Hindlimb muscle (tissue), 1 donor: ENCODE results near the gene NCKAP5. TPM values are rescaled to one million over a fixed set of nuclear protein-coding genes. Genes with fewer than 3 reads are reported as not detected.
"Not testable (repeated sequence)": the region's sequence is repeated elsewhere in the genome, so short reads cannot be mapped to it uniquely, and the experiment has no call there.

Experiments
- DNase-seq: peaks from one replicate; pipeline ENCODE4 v3.0.0-alpha.2; 2013
- polyA plus RNA-seq: library from polyadenylated mRNA; unstranded; fragments of 120-200 nt; gene quantifications from one replicate; pipeline ENCODE4 v1.2.1, GENCODE V29; 2013; ENCODE audit not compliant: insufficient read length

NCKAP5 gene
- polyA plus RNA-seq, 1 donor: 4.7 TPM

DNA sequence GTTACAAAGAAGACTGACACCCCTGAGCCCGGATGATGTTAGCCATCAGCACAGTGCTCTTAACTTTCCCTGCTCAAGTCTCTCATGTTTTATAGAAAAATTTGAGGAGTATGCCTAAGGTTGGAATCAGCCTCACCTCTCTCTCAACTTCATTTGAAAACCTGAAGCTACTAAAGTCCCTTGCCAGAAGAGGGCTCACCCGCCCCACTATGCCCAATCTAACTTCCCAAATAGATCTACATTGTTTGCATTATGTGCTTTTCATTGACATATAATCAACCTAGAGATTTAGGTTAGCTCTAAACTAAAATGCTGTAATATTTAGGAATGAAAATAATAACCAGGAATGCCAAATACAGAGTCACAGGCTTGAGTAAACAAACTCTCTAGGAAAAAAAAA is 305.4 kb downstream of the NCKAP5 start:
- no peak for DNase-seq

DNA sequence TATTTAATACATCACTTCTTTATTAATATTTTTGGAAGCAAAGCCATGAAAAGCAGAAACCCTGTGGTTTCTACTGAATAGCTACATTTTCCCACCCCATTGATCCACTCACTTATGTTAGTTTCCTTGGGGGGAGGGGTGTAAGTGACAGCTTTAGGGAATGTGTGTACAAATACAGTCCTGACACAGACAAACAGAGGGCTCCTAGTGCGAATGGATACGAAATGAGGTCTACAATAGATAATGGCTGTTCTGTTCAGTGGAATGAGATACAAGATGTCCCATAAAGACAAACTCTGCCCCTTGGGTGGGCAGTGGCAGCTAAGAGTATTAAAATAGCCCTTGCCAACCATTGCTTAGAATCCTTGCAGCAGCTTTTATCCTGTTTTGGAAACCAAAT is 312.9 kb downstream of the NCKAP5 start:
- DNase-seq: no peak

DNA sequence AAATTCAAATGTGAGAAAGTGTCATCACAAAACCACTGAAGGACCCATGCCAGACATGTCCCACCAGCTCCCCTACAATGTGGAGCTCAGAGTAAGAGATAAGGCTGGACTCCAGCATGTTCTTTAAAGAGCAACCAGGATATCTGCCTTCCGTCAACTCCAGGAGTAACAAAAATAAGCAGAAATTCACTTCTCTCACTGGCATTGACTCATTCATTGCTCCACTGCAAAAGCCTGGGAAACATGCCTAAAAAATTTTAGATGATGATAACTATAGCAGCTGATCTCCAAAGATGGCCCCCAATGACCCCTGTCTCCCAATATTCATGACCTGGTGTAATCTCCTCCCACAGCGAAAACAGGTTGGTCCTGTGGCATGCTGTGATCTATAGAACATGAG is 314.5 kb downstream of the NCKAP5 start:
- DNase-seq: no peak

DNA sequence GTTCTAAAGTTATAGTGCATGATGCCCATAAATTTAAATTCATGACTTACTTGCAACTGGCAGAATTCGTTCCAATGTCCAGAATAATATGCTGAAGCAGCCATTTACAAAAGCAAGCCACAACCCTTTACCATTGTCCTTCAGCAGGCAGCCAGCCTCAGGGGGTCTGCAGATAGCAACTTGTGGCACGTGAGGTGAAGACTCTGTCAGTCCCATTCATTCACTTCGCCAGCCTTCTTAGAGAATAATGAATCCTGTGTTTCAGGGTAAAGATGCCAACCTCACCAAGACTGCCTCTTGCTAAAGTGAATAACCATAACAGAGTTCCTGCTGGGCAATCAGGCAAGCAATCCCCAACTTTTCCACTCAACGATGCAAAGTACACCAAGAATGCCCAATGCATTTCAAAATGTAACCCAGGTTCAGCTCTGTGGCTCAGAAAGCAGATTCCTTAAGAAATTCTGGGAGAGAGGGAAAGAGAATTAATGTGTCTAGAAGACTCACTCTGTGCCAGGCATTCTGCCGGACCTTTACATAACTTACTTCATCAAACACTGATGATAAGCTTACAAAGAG is 315.4 kb downstream of the NCKAP5 start:
- DNase-seq: no peak

DNA sequence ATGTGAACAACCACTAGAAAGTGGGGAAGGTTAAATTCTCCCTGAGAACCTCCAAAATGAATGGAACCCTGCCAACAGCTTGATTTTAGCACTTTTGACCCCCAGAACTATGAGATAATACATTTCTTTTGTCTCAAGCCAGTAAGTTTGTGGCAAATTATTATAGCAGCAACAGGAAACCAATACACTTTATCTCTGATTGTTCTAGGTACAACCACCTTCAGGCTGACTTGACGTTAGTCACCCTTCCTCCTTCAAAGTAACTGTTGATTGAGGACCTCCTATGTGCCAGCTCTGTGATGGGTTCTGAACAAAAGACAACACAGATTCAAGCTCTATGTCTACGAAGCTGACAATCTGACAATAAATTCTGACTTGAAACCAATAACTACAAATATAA is 318.9 kb downstream of the NCKAP5 start:
- no peak for DNase-seq

DNA sequence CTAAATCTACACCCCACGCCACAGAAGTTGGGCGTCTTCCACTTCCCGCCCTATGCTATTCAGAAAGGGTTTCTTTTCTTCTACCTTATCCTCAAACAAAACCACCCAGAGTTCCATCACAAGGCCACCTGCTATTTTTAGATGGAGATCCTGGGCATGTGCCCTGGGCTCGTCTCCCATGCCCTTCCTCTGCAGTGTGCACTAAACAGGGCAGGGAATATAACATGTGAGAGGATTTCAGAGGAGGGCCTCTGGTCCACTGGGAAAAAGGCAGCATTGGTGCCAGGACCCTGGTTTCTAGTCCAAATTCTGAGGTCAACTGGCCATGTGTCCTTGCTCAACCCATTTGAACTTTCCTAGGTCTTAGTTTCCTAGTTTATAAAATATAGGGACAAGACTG is 320.0 kb downstream of the NCKAP5 start:
- DNase-seq: no peak

DNA sequence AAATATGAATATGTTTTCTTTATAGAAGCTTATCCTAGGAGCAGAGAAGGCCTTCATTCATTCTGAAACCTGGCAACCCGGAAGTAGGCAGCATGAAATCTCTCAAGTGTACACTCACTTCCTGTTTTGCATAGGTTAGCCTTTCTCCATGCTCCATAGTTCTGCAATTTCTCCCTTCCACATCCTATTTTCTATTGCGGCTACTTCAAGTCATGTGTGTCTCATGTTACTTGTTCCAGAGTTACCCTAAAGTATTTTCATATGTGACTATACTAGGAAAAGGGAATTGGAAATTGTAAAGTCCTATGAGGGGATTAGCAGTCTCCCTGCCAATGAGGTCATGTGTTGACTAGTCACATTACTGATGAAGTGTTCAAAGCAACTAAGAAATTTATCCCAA is 320.6 kb downstream of the NCKAP5 start:
- no peak for DNase-seq

DNA sequence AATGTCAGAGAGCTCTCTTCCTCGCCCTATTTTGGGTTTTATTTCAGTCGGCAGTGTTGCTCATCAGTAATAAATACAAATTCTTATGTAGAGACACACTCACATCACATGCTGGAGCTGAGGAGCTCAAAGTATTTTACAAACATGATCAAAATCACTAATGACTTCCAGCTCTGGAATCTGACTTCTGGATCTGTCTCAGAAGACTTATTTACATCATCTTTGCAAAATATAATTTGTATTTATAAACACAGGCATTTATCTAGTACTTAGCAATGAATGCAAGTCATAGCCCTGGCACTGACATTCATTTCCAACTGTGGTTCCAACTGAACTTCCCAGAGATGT is 327.1 kb downstream of the NCKAP5 start:
- no peak for DNase-seq

DNA sequence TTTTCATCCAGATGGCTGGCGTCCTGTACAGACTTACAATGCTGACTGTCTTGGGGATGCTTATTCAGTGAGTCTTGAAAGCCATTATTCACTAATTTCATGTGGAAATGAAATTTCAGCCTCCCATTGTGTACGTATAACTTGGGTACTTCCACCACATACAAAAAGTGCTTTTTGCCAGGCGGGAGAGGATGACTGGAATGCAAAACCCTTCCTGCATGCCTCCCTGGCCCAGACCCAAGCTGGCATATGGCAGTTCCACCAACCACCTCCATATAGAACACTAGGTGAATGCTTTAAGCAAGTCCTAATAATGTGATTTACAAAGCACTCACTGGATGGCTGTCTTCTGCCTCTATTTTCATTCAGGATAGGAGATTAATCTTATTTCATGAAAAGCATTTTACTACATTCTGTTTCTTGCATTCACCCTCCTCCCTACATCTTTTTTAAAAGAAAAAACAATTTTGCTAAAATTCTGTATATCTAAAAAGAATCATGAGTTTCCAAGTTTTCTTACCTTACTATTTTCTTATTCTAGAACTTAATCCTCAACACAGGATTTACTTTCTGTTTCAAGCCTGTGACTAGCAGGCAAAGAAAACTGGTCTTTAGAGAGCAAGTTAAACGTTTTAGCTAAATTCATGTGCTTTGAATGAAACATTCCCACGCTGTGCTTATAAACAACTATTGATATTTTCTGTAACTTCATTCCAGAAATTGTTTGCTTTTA is 327.6 kb downstream of the NCKAP5 start:
- no peak for DNase-seq

DNA sequence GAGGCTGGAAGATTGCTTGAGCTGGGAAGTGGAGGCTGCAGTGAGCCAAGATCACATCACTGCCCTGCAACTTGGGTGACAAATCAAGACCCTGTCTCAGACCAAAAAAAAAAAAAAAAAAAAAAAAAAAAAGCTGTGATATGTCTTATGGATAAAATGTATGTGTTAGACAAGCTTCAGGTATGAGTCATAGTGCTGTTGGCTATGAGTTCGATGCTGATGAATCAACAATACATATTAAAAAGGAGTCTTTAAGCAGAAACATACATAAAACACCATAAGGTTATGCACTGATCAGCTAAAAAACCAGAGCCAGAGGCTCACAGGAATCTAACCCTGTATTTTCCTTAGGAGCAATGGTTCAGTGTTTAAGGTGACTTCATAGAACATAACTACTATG is 332.3 kb downstream of the NCKAP5 start:
- DNase-seq: no peak

DNA sequence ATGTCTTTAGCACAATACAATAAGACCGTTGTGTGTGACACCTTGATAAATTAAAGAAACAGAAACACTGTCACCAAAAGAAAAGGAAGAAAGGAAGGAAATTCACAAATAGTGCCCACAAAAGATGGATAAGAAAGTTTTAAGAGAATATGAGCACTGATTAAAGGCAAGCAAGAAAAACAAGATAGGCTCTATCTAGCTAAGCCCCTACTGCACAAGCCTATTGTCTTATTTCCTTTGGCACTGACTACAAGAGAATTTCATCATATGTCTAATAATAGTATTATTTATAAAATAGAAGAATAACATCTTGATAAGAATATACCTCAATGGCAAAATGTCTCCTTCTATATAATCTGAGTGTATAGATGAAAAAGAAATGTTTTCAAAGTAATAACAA is 335.7 kb downstream of the NCKAP5 start:
- DNase-seq: no peak

DNA sequence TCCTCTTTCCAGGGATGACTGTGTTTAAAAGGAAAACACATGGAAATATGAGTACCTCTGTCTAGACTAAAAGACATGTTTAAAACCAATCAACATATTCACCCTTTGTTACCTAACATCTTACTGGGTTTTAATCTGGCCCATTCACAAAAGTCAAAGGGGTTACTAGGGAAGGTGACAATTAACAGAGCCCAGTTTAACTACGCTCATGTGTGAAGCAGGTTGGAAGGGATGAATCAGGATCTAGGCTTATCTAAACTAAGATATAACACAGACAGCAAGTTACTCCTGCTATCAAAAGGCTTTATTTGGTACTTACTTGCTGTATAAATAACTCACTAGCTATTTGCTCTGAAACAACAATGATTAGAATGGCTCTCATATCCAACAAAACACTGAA is 337.0 kb downstream of the NCKAP5 start:
- no peak for DNase-seq

DNA sequence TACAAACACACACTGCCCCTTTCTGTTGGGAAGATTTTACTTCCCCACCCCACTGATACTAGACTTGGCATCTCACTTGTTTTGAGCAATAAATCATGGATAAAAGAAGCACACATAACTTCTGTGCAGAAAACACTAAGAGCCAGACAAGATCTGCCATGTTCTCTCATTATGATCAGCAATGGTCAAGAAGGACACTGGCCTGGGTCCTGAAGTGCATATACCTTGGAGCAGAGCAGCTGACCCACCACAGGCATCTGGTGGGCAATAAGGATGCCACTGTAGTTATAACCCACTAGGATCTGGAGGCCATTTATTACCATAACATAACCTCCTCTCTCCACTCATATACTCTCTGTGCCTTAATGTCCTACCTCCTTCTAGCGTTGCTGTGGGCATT is 338.3 kb downstream of the NCKAP5 start:
- no peak for DNase-seq

DNA sequence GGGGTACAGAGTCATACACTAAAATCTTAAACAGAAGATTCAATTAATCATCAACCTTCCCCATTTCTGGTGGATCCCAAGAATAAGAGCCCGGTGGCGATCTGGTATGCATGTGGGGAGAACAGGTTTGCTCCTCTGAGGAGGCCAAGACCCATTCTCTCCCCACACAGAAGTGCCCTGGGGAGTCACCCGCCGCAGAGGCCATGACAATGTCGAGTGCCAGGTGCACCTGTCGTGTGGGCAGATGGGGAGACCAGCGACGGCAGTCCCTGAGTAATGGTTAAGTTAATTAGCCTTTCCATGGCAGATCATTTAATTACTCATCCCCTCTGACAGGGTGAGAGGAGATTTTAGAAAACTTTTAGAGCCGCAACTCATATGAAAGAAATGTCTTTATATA is 345.0 kb downstream of the NCKAP5 start:
- DNase-seq: no peak

DNA sequence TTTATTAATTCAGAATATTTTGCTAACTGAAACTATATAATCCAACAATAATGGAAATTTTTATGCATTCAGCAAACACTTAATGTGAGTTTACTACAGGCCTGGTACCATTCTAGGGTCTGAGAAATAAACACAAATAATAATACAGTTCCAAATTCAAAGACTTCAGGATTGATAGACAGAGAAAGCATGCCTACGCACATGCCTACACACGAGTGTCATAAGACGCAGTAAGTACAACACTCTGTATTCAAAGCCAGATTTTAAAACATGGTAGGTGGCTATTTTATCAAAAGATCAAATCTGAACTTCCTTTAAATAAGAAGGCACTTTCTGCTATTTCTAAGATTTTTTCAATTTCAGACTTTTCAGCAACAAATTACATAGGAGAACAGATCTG is 346.9 kb downstream of the NCKAP5 start:
- DNase-seq: no peak

DNA sequence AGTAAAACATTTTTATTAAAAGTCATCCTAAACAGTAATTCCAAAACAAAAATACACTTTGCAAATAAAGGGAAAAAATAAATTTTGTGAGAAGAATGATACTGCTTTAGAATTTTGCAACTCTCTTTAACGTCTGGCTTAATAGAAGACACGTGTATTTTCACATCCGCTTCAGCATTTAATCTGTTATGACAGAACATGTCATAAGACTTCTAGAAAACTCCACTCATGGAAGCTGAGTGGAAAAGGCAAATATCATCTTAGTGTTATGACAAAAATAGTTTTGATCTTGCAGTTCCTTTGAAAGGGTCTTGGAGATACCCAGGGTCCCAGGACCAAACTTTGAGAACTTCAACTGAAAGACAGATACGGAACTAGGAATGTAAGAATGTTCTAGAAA is 350.1 kb downstream of the NCKAP5 start:
- DNase-seq: no peak

DNA sequence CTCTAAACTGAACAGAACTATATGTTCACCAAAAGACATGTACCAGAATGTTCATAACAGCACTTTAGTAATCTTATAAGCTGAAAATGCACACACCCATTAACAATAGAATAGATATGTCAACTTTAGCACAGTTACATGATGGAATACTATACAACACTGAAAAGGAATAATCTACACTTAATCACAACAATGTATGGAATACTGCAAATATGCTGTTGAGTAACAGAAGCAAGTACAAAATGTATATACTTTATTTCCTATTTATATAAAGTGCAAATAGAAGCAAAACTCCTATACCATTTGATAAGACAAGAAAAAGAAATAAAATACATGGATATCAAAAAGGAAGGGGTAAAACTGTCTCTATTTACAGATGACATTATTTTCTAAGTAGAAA is 352.8 kb downstream of the NCKAP5 start:
- DNase-seq: no peak

DNA sequence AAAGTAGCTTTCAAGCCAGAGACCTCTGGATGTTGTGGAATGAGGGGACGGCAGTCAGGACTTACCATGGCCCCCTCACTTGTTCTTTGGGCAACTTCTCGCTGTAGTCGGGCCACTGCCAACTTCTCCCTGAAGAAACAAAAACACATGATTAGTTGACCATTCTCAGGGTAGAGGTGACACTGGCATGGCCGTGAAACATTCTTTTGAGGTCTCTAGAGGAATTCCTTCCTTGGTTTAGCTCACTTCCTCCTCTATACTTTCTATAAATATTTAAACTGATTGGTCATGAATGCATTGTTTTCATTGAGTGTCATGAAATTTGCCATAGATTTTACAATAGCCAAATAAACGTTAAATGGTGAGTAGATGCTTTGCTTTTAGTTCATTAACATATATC is 354.6 kb downstream of the NCKAP5 start:
- no peak for DNase-seq

DNA sequence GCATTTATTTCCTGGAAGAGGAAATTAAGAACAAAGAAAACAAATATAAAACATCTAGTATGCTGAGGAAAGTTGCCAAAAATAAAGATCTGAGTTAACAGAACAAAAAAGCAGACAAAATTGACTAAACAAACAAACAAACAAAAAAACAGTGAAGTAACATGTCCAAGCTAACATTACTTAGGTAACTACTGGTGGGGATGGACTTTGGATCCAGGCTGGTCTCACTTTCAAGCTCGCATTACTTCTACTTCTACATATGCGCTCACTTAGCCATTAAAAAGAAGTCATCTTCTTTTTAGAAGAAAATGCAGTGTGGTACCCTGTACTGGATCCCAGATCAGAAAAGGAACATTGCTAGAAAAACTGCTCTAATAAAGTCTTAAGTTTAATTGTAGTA is 358.9 kb downstream of the NCKAP5 start:
- DNase-seq: no peak

DNA sequence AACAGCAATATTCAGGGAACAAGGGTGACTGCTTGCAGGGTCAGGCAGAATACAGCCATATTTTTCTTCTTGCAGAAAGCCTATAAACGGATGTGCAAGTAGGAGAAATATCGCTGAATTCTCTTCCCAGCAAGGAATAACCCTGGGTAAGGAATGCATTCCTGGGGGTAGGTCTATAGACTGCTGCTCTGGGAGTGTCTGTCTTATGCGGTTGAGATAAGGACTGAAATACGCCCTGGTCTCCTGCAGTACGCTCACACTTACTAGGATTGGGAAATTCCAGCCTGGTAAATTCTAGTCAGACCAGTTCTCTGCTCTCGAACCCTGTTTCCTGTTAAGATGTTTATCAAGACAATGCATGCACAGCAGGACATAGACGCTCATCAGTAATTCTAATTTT is 361.6 kb downstream of the NCKAP5 start:
- DNase-seq: not testable (repeated sequence)

DNA sequence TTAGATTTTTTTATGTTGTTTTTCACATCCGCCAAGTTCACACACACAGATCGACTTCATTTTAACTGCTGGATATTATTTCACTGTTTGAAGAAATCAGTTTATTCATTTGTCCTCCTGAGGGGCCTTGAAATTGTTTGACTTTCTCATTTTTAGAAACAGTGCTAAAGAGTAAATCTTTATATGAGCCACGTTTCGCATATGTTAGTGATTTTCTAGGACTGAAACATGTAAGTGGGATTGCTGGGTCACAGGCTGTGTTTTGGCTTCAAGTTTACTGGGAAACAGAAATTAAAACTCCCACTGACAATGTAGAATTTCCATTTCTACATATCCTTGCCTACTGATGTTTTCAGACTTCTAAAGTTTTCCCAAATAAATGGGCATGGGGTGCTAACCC is 363.8 kb downstream of the NCKAP5 start:
- DNase-seq: peak; percentile 22

DNA sequence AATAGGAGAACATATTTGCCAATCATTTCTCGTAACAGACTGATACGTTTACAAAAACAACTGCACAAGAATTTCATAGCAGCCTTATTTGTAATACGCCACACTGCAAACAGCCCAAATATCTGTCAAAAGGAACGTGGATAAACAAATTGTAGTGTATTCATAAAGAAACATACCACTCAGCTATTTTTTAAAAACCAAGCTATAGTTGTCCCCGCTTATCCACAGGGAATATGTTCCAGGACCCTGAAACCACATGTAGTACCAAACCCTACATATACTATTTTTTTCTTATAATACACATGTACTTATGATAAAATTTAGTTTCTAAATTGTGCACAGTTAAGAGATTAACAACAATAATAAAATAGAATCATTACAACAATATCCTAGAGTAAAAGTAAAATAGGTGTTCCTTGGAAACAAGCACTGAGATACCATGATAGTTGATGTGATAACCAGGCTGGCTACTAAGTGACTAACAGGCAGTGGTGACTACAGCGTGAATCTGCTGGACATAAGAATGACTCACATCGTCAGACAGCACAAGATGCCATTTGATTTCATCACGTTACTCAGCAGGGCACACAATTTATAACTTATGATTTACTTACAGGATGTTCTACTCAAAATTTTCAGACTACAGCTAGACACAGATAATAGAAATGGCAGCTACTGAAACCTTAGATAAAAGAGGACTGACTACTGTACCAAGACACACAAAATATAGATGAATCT is 367.4 kb downstream of the NCKAP5 start:
- DNase-seq: no peak

DNA sequence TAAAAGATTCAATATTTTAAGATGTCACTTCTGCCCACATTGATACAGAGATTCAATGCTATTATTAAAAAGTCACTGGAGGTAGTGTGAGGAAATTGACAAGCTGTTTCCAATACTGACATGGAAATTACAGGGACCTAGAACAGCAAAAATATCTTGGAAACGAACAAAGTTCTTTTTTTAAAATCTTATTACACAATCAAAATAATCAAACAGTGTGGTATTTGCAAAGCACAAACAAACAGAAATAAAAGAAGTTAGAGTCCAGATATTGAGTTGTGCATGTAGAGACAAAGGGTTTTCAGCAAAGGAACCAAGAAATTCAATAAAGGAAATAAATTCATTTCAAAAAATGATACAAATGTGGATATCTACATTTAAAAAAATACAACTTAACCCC is 369.6 kb downstream of the NCKAP5 start:
- DNase-seq: no peak

DNA sequence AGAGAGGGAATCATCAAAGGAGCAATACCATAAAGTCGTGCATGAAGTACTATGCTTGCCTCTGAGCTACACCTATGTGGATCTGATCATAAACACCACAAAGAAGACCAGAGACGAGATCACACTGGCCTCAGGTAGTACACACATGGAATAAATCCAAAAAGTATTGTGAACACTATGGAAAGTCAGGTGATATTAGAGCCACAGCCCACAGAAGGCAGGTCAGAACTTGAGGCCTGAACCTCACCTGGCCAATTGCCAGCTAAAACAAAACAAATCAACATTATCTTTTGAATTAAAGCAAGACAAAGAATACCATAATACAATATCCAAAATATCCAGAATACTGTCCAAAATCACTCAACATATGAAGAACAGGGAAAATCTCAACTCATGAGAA is 371.1 kb downstream of the NCKAP5 start:
- no peak for DNase-seq
